GM19438 (cell line): ENCODE measurements around the gene USP36.
"Not testable (repeated sequence)": the region's sequence is repeated elsewhere in the genome, so short reads cannot be mapped to it uniquely, and the experiment has no call there.

ENCODE experiments used
- ATAC-seq: cut with Tn5 transposase; IDR thresholded peaks from one replicate; pipeline ENCODE4 v1.9.1; 2021; ENCODE audit warnings: low read depth; ENCODE audit not compliant: unreplicated experiment

USP36 gene

DNA sequence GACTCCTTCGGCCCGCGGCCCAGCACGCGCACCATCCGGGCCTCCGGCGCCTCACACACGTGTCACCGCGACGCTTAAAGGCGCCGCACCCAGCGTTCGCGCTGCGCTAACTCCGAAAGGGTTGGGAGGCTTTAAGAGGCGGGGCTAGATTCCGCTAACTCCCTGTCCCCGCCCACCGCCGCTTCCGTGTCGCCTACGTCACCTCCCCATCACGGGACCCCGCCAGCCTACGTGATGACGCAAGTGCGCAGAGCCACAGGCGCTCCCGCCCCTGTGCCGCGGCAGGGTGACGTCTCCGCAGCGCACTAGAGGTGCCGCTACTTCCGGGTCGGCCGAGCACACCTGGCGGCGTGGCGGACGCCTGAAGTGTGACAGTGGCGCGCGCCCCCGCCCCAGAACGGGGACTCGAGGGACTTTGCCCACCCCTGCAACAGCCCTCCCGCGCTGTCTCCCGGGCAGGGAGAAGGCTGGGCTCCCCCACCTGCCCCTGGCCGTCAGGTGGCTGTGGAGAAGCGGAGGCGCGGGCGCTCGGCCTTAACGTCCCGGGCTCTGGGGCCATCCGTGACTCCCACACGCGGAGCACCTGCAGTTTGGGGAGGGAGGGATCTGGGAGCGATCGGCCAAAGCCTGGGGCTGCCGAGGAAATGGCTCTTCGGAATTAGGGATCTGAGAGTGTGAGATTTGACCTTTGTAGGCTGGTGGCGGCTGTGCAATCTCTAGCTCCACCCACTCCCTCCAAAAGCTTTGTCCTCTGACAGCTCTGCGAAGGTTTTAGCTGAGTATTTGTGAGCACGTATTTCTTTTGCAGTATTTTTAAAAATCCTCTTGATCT is at the start of gene USP36:
TSS of gene USP36 (minus strand) at position 35 of the 832 bp plus-strand sequence. CDS start 4,451 bp downstream, outside the sequence.
- ATAC-seq: peak; percentile 85

DNA sequence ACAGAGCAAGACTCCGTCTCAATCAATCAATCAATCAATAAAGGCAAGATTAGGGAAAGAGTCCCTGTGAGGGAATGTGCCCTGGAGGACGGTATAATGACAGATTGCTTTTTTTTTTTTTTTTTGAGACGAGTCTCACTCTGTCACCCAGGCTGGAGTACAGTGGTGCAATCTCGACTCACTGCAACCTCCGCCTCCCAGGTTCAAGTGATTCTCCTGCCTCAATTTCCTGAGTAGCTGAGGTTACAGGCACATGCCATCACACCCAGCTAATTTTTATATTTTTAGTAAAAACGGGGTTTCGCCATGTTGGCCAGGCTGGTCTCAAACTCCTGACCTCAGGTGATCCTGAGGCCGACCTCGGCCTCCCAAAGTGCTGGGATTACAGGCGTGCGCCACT is 49.5 kb upstream of the USP36 start:
- not testable (repeated sequence) for ATAC-seq

DNA sequence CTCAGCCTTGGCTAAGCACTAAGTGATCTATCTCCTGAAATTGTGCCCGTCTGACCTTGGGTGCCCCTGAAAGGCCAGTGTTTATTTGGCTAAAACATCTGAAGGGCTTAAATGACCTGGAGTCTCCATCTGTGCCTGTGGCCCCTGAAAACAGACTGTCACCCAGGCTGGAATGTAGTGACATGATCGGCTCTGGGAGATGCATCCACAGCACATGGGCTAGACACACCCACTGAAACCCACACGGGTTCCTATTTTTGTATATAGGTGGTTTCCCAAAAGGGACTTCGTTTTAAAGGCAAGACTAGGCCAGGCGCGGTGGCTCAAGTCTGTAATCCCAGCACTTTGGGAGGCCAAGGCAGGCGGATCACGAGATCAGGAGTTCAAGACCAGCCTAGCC is 48.9 kb upstream of the USP36 start:
- ATAC-seq: peak; percentile 62

DNA sequence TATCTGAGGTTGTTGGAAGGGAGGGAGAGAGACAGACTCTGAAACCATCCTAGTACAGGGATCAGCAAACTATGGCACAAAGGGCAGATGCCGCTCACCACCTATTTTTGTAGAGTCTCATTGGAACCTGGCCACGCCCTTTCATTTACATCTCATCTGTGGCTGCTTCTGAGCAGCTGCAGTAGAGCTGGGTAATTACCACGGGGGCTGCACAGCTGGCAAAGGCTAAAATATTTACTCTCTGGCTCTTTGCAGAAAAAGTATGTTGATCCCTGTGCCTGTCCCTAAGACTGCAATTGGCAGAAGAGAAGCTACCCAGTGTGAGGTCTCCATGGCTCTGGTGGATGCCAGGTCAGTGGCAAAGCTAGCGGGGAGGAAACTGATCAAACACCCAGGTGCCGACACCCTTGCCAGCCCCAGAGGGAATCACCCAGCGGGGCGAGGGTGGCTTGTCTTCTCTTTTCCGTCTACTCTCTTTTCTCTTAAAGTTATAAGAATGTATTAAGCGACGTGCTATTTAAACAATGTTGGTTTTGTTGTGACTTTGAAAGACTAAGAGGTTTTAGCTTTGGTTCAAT is 48.4 kb upstream of the USP36 start:
- ATAC-seq: no peak

GRCh38 chr17:78886954-78887353 is 46.3 kb upstream of the USP36 start:
- no peak for ATAC-seq

- ATAC-seq: no peak
These were observed 45.3 kb upstream of the USP36 start for GRCh38 chr17:78885956-78886355.

GRCh38 chr17:78884876-78885667 is 44.5 kb upstream of the USP36 start:
- no peak for ATAC-seq

DNA sequence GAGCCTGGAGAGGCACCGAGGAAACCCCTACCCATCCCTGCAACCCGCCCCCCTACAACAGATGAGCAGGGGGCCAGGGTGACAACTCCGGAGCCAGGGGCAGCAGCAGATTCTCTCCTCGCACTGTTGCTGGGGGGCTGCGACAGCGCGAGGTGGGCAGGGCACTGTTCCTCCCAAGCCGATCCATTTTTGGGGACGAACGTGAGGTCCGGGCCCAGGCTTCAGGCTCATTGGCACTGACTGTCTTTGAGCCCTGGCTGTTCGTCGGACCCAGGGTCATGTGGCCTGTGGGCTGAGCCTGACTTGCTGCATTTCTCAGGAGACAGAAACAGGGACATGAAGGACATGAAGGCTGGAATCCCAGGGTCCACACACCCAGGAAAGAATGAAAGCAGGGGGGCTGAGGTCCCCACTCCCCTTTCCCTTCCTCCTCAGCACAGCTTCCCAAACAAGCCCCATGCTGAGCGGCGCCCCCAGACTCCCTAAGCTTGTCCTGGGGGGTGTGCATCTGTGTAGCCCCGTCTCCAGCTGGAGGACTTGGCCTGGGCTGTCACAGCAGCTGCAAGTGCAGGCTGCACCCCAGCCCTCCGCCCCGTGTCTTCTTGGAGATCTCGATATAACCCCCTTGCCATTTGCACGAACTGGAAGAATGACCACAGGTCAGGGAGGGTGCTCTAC is 43.7 kb upstream of the USP36 start:
- no peak for ATAC-seq

DNA sequence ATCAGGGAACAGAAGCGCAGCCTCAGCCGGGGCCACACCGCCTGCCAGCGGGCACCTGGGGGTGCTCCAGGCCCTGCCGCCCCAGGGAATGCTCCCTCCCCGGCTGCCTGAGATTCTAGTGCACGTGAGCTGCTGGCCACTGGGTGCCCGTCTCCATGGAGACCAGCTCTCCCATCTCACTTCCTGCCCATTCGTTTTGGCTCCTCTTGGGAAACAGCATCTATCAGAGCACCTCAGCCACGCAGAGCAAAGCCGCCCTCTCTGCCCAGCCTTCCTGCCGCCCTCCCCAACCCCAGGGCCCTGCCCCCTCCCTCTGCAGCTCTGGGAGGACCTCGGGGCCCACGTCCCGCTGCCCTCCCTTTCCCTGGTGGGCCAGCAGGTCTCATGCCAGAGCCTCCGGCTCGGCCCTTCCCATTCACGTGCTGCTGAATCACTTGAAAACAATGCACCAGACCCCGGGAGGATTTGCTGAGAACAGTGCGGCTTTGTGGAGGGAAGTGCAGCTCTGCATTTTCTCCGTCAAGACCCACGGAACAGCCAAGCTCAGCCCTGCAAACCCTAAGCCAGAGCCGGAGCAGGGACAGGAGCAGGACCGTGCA is 43.0 kb upstream of the USP36 start:
- ATAC-seq: no peak

DNA sequence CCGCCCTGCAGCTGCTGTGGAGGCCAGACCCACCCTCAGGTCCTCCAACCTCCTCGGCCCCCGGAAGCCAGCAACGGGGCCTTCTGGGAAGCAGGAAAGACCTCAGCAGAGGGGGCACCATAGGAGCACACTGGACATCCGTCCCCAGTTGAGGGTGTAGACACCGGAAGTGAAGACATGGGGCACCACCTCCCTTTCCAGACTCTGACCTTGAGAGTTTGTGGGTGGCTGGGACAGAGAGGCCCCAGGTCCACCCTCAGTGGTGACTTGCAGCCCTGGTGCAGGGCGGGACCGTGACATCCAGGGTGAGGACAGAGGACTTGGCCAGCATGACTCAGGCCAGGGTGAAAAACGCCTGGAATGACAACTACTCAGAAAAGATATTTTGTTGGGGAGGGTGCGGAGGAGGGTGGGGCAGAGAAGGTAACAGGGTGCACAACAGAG is 42.5 kb upstream of the USP36 start:
- ATAC-seq: no peak

GRCh38 chr17:78882540-78883088 is 42.0 kb upstream of the USP36 start:
- ATAC-seq: no peak

DNA sequence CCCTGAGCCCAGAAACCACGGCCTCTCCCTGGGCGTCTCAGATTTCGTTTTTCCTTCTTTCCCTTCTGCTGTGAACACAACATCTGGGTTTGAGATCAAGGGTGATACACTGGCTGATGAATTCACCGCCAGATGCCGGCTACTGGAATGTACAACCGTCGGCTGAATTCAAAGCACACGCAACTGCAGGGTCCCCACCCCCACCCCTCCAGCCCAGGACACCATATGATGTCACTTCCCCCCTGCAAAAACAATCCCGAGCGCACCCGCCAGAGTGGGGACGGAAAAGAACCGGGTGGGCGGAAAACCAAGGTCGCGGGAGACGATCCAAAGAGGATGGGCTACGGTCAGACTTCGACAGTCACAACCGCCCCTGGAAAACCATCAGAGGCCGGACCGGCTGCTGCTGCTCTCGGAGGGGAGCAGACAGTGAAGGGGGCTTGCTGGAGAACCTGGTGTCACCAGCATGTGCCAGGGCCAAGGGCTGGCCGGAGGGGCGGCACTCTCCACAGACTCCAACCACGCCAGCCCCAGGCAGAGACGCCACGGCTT is 39.1 kb upstream of the USP36 start:
- no peak for ATAC-seq

DNA sequence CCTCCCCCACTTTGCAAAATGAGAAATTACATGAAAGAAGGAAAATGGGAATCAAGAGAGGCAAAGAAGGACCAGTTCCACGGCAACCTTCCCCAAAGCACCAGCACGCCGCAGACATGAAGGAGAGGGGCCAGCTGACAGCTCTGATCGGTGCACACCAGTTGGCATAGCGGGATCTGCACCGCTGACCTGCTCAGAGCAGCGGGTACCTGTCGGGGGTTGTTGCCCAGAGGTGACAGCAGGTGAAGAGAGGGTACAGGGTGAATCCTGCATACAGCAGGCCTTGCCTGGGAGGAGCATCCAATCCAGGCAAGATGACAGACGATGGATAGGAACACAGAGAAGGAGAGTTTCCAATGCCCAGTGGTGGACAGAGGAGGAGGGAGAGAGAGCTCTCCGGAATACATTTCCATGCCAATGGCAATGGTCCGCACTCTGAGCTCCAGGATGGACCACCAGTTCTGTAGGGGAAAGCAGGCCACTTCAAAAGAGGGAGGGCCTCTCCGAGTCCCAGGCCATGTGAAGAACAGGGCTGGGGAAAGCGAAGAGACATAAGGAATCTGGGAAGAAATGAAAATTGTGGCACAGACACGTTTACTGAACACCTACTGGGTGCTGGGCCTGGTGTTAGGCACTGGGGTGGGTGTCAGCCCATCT is 38.4 kb upstream of the USP36 start:
- no peak for ATAC-seq

GRCh38 chr17:78878261-78878660 is 37.6 kb upstream of the USP36 start:
- ATAC-seq: no peak

GRCh38 chr17:78876954-78877517 is 36.4 kb upstream of the USP36 start:
- ATAC-seq: not testable (repeated sequence)

GRCh38 chr17:78876094-78876597 is 35.5 kb upstream of the USP36 start:
- no peak for ATAC-seq

DNA sequence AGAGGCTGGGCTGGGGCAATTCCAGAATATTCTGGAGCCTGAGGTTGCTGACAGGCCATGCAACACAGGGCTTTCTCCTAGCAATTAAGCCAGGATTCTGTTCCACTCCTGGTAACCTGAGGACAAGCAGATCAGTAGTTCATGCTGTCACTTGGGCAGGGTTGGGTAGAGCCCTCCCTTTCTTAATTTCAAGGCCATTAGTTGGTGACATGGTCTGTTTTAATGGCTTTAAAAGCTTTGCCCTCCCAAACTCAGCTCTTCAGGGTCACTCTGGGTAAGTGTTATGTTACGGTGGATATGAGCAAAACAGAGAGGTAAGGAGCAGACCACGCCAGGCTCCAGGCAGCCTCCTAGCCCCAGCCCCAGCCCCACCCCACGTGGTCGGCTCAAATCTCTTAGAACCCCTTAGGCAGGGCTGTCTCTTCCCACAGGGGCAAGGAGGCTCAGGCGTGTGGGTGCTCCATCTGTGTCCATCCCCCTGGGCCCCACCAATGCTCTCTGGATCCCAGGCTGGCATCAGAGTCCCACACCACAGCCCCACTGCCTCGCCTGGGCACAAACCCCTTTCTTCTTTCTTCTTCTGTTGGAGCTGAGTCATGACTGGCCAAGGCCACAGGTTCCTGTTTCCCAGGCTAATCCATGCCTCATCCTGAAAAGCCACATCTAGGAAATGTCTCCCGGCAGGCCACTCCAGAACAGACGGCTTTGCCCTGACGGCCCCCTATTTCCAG is 34.9 kb upstream of the USP36 start:
- ATAC-seq: no peak
